Neural crest cell (in vitro differentiated cells): Measurements from ENCODE around the gene CHERP. TPM values are rescaled to one million over a fixed set of nuclear protein-coding genes. Genes with fewer than 3 reads are reported as not detected.
A peak's percentile ranks its signal among the peaks of the same experiment; 100 is the strongest.

ENCODE experiments used
- DNase-seq: peaks from one replicate; pipeline ENCODE4 v3.0.0; 2021; ENCODE audit warnings: low read depth, mixed read lengths, low spot score
- H3K27ac Mint-ChIP-seq: one replicate; pipeline ENCODE4 v1.8.0; 2021; ENCODE audit warnings: mild to moderate bottlenecking, mixed read lengths; ENCODE audit not compliant: unreplicated experiment
- H3K27me3 Mint-ChIP-seq: 2 replicates; pipeline ENCODE4 v1.8.0; 2021; ENCODE audit warnings: low read depth, mild to moderate bottlenecking, mixed read lengths
- H3K36me3 Mint-ChIP-seq: 2 replicates; pipeline ENCODE4 v1.8.0; 2021; ENCODE audit warnings: low read depth, mild to moderate bottlenecking, mixed read lengths
- H3K4me1 Mint-ChIP-seq: 2 replicates; pipeline ENCODE4 v1.8.0; 2021; ENCODE audit warnings: mixed read lengths
- H3K4me3 Mint-ChIP-seq: one replicate; pipeline ENCODE4 v1.8.0; 2021; ENCODE audit warnings: mild to moderate bottlenecking, mixed read lengths
- H3K9me3 Mint-ChIP-seq: 2 replicates; pipeline ENCODE4 v1.8.0; 2021; ENCODE audit warnings: mixed read lengths
- total RNA-seq: library from RNA; stranded (reverse); gene quantifications from 2 replicates; pipeline ENCODE4 v1.2.1, GENCODE V29; 2021
- TF ChIP-seq, protein P1 (sequence below): fragments of 200-600 bp; sonication (generic); conservative IDR thresholded peaks from 2 replicates; pipeline ENCODE4 v1.5.0; 2021; ENCODE audit warnings: antibody characterized with exemption, mild to moderate bottlenecking

The CHERP gene
- total RNA-seq, 1 donor from 2014 or later = 95.7 TPM

DNA sequence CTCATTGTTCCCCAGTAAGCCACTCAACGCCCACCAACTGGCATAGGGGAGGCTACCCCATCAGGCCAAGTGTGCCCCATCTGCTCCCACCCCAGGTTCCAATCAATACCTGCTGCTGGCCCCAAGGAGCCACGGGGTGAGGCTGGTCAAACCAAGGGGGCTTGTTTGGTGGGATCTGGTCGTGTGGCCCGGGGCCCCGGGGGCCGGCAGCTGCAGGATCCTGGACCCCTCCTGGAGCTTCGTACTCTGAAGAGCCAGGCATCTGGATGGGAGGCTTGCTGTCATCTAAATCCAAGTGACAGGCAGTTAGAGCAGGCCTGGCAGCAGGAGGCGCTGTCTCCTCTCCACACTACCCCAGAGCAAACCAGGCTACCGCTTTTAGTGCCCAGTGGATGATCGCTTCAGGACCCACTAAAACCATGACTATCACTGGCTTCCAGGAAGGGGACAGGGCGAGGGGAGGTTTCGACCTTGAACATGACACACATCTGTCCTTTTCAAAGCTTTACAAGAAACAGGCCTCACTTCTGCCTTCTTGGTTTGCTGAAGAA is 14.2 kb downstream of the CHERP start:
- no peak overlapping the region for H3K27ac Mint-ChIP-seq
- TF ChIP-seq, protein P1, sequence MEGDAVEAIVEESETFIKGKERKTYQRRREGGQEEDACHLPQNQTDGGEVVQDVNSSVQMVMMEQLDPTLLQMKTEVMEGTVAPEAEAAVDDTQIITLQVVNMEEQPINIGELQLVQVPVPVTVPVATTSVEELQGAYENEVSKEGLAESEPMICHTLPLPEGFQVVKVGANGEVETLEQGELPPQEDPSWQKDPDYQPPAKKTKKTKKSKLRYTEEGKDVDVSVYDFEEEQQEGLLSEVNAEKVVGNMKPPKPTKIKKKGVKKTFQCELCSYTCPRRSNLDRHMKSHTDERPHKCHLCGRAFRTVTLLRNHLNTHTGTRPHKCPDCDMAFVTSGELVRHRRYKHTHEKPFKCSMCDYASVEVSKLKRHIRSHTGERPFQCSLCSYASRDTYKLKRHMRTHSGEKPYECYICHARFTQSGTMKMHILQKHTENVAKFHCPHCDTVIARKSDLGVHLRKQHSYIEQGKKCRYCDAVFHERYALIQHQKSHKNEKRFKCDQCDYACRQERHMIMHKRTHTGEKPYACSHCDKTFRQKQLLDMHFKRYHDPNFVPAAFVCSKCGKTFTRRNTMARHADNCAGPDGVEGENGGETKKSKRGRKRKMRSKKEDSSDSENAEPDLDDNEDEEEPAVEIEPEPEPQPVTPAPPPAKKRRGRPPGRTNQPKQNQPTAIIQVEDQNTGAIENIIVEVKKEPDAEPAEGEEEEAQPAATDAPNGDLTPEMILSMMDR = peak; percentile 53
- H3K27me3 Mint-ChIP-seq = no peaks in the 10 kb centered on the region
- DNase-seq = peak; percentile 16
- H3K9me3 Mint-ChIP-seq = no peaks in the 10 kb centered on the region
- no peaks in the 10 kb centered on the region for H3K4me1 Mint-ChIP-seq
- no peak overlapping the region for H3K4me3 Mint-ChIP-seq
- peaks cover 15% of the 10 kb centered on the region for H3K36me3 Mint-ChIP-seq

DNA sequence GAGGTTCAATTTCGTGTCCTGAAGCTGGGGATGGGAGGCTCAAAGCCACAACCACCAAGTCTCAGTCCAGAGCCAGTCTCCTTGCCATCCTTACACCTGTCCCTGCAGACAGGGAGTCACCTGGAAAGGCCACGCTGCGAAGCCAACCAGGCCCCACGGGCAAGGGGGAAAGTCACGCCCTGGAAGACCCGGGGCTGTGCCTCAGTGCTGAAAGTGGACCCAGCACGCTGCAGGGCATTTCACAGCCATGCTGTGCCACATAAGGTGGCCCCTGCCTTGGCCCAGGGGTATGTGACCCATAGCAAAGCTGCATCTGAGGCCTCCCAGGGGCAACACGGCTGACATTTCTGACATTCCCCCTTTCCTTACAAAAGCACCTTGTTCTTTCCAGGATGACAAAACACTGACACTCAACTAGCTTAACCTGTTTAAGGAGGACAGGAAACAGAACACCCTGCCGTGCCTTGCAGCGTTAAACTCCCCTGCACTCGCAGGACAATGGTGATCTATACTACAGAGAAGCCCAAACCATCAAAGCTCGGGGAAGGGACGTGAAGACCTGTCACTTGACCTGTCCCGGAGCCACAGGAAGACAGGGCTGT is 14.8 kb downstream of the CHERP start:
- H3K4me1 Mint-ChIP-seq = no peaks in the 10 kb centered on the region
- DNase-seq = no peak
- H3K36me3 Mint-ChIP-seq = peaks cover 15% of the 10 kb centered on the region
- H3K9me3 Mint-ChIP-seq = no peaks in the 10 kb centered on the region
- H3K4me3 Mint-ChIP-seq = no peak overlapping the region
- TF ChIP-seq, protein P1 = no peak
- H3K27ac Mint-ChIP-seq = no peak overlapping the region
- H3K27me3 Mint-ChIP-seq = no peaks in the 10 kb centered on the region

DNA sequence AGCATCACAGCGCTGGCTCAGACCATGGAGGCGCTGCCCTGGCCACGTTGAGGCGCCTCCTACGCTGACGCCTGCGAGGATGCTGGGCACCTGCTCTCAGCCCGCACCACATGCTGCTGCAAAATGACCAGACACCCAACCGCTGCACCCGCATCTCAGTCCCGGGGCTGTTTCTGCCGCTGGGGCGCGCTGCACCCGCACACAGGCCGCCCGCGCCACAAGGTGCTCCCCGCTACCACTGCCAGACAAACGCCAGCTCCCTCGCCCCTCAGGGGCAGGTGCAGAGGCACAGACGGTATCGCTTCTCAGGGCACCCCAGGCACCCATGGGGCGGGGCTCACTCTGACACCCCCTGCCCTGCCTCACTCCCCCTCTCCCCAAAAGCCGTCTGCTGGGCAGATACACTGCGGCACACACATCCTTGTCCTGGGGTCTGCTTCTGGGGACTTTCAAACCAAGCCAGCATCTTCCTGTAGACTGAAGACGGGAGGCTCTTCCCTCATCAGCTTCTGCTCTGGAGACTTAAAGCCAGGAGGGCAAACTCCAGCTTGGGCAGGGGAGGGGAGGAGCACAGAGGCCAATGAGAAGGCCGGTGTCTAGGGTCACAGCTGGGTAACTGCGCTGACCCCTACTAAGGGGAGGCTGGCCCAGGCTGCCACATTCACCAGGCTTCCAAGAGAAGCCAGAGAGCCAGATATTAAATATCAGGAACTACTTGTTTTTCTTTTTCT is 16.3 kb downstream of the CHERP start:
- H3K27ac Mint-ChIP-seq = no peak overlapping the region
- H3K9me3 Mint-ChIP-seq = no peaks in the 10 kb centered on the region
- peaks cover 11% of the 10 kb centered on the region for H3K36me3 Mint-ChIP-seq
- H3K4me1 Mint-ChIP-seq = no peaks in the 10 kb centered on the region
- TF ChIP-seq, protein P1 = no peak
- H3K27me3 Mint-ChIP-seq = no peaks in the 10 kb centered on the region
- no peak overlapping the region for H3K4me3 Mint-ChIP-seq
- DNase-seq = no peak

GRCh38 chr19:16524991-16525734 is 17.1 kb downstream of the CHERP start:
- peaks cover 11% of the 10 kb centered on the region for H3K36me3 Mint-ChIP-seq
- TF ChIP-seq, protein P1 = no peak
- DNase-seq = no peak
- no peaks in the 10 kb centered on the region for H3K4me1 Mint-ChIP-seq
- no peak overlapping the region for H3K4me3 Mint-ChIP-seq
- H3K9me3 Mint-ChIP-seq = no peaks in the 10 kb centered on the region
- no peaks in the 10 kb centered on the region for H3K27me3 Mint-ChIP-seq
- H3K27ac Mint-ChIP-seq = no peak overlapping the region

DNA sequence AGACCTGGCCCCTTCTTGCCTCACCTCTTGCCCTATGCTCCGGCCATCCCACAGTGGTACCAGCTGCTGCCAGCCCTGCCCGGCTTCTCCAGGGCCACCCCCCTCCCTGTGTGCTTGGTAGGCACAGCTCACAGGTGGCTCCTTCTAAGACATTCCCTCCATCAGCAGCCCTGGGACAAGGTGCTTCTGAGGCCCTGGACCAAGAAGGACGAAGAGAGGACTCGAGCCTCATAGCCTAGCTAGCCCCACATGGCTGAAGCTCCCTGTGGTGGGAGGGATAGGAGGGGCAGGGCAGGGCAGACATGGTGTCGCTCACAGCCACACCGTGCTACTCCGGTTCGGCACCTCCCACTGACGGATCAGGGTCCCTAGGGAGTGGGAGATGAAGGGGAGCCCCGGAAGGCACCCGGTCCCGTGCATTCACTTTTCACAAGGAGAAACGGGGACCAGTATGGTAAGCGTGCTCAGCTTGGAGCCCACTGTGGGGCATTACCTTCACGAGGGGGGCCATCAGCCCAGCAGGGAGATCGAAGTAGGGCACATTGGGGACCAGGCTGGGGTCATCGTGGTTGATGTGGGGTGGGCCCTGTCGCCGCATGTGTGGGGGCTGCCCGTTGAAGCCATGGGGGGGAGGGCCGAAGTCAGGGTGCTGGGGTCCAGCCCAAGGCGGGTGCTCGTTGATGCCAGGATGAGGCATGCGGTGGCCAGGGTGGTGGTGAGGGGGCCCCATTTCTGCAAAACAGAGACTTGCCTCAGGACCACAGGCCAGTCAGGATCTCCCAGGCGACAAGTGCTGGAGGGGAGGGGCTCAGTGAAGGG is 19.5 kb downstream of the CHERP start:
- H3K27me3 Mint-ChIP-seq = no peaks in the 10 kb centered on the region
- no peaks in the 10 kb centered on the region for H3K4me1 Mint-ChIP-seq
- TF ChIP-seq, protein P1 = no peak
- H3K36me3 Mint-ChIP-seq = peaks cover 16% of the 10 kb centered on the region
- no peak overlapping the region for H3K27ac Mint-ChIP-seq
- no peaks in the 10 kb centered on the region for H3K9me3 Mint-ChIP-seq
- no peak for DNase-seq
- no peak overlapping the region for H3K4me3 Mint-ChIP-seq
